H9 (cell line): ENCODE measurements around the gene LY6G5C. TPM values are rescaled to one million over a fixed set of nuclear protein-coding genes. Genes with fewer than 3 reads are reported as not detected.

Source experiments
- DNase-seq: peaks from one replicate; pipeline ENCODE4 v3.0.0-alpha.2; 2017
- H2AFZ ChIP-seq: one replicate; pipeline ENCODE4 v1.6.1; 2013; ENCODE audit warnings: mild to moderate bottlenecking, low read length, control low read depth, moderate library complexity
- H2AK5ac ChIP-seq: 2 replicates; pipeline ENCODE4 v1.6.1; 2013; ENCODE audit warnings: low read length, control low read depth, mixed read lengths; ENCODE audit not compliant: insufficient read length
- H2BK120ac ChIP-seq: one replicate; pipeline ENCODE4 v1.6.1; 2013; ENCODE audit warnings: low read depth, mild to moderate bottlenecking, low read length, control low read depth, inconsistent platforms; ENCODE audit not compliant: poor library complexity, severe bottlenecking
- H2BK12ac ChIP-seq: 2 replicates; pipeline ENCODE4 v1.6.1; 2013; ENCODE audit warnings: low read length, control low read depth, mixed read lengths, low read depth; ENCODE audit not compliant: insufficient read length
- H2BK15ac ChIP-seq: 2 replicates; pipeline ENCODE4 v1.6.1; 2013; ENCODE audit warnings: low read depth, low read length, control low read depth
- H2BK20ac ChIP-seq: one replicate; pipeline ENCODE4 v1.6.1; 2013; ENCODE audit warnings: low read depth, mild to moderate bottlenecking, low read length, control low read depth, inconsistent platforms; ENCODE audit not compliant: poor library complexity, severe bottlenecking
- H2BK5ac ChIP-seq: 2 replicates; pipeline ENCODE4 v1.6.1; 2013; ENCODE audit warnings: low read length, control low read depth, mixed read lengths; ENCODE audit not compliant: insufficient read length
- H3K14ac ChIP-seq: 2 replicates; pipeline ENCODE4 v1.6.1; 2013; ENCODE audit warnings: low read length, control low read depth; ENCODE audit not compliant: insufficient read depth
- H3K18ac ChIP-seq: 2 replicates; pipeline ENCODE4 v1.6.1; 2013; ENCODE audit warnings: low read depth, mild to moderate bottlenecking, mixed read lengths, low read length, control low read depth; ENCODE audit not compliant: insufficient read length
- H3K23ac ChIP-seq: 2 replicates; pipeline ENCODE4 v1.6.1; 2013; ENCODE audit warnings: low read length, control low read depth, mixed read lengths, low read depth; ENCODE audit not compliant: insufficient read length
- H3K23me2 ChIP-seq: 2 replicates; pipeline ENCODE4 v1.6.1; 2013; ENCODE audit warnings: low read depth, mild to moderate bottlenecking, mixed read lengths, low read length, control low read depth; ENCODE audit not compliant: insufficient read length, poor library complexity, severe bottlenecking
- H3K27ac ChIP-seq: 2 replicates; pipeline ENCODE4 v1.5.1; 2013; ENCODE audit warnings: low read length, control low read depth, mixed read lengths, low read depth; ENCODE audit not compliant: insufficient read length
- H3K27me3 ChIP-seq: 2 replicates; pipeline ENCODE4 v1.6.1; 2013; ENCODE audit warnings: low read length, control low read depth, inconsistent platforms; ENCODE audit not compliant: insufficient read depth
- H3K4ac ChIP-seq: 2 replicates; pipeline ENCODE4 v1.6.1; 2013; ENCODE audit warnings: low read depth, mild to moderate bottlenecking, control low read depth, inconsistent platforms, low read length, moderate library complexity
- H3K4me1 ChIP-seq: 2 replicates; pipeline ENCODE4 v1.6.1; 2013; ENCODE audit warnings: low read length, control low read depth, inconsistent platforms; ENCODE audit not compliant: insufficient read depth
- H3K4me2 ChIP-seq: 2 replicates; pipeline ENCODE4 v1.6.1; 2013; ENCODE audit warnings: low read length, control low read depth, mixed read lengths; ENCODE audit not compliant: insufficient read length, insufficient read depth
- H3K56ac ChIP-seq: 2 replicates; pipeline ENCODE4 v1.6.1; 2013; ENCODE audit warnings: low read depth, mild to moderate bottlenecking, mixed read lengths, low read length, control low read depth; ENCODE audit not compliant: insufficient read length
- H3K79me1 ChIP-seq: 2 replicates; pipeline ENCODE4 v1.6.1; 2013; ENCODE audit warnings: low read depth, mild to moderate bottlenecking, moderate library complexity, low read length, control low read depth, inconsistent platforms; ENCODE audit not compliant: insufficient read depth, poor library complexity, severe bottlenecking
- H3K79me2 ChIP-seq: 2 replicates; pipeline ENCODE4 v1.6.1; 2013; ENCODE audit warnings: low read length, control low read depth, inconsistent platforms; ENCODE audit not compliant: insufficient read depth
- H3K9ac ChIP-seq: 2 replicates; pipeline ENCODE4 v1.6.1; 2013; ENCODE audit warnings: low read length, control low read depth, mixed read lengths; ENCODE audit not compliant: insufficient read length; ENCODE audit errors: extremely low read depth
- H3K9me3 ChIP-seq: one replicate; pipeline ENCODE4 v1.6.1; 2013; ENCODE audit warnings: low read depth, low read length, inconsistent platforms; ENCODE audit not compliant: control insufficient read depth
- H3T11ph ChIP-seq: one replicate; pipeline ENCODE4 v1.6.1; 2013; ENCODE audit warnings: mild to moderate bottlenecking, low read length, control low read depth, inconsistent platforms
- H4K20me1 ChIP-seq: one replicate; pipeline ENCODE4 v1.6.1; 2013; ENCODE audit not compliant: control insufficient read depth, insufficient read length, insufficient read depth
- H4K5ac ChIP-seq: 2 replicates; pipeline ENCODE4 v1.6.1; 2013; ENCODE audit warnings: low read depth, mild to moderate bottlenecking, mixed read lengths, low read length, control low read depth; ENCODE audit not compliant: insufficient read length
- H4K8ac ChIP-seq: replicated peaks from 2 replicates; pipeline ENCODE4 v1.6.1; 2013; ENCODE audit warnings: low read length, control low read depth, mixed read lengths, low read depth; ENCODE audit not compliant: insufficient read length
- H4K91ac ChIP-seq: 2 replicates; pipeline ENCODE4 v1.6.1; 2013; ENCODE audit warnings: low read depth, mild to moderate bottlenecking, moderate library complexity, mixed read lengths, low read length, control low read depth; ENCODE audit not compliant: insufficient read length
- H3K27ac Mint-ChIP-seq, 3 experiments: 2 replicates in 2 of 3; 3 replicates in 1 of 3; pipeline ENCODE4 v1.8.0; 2020 to 2021; ENCODE audit warnings: mixed read lengths in 3 of 3, mild to moderate bottlenecking in 1 of 3, moderate library complexity in 1 of 3
- H3K27me3 Mint-ChIP-seq: 2 replicates; pipeline ENCODE4 v1.8.0; 2021; ENCODE audit warnings: low read depth, mild to moderate bottlenecking, moderate library complexity, mixed read lengths
- H3K36me3 Mint-ChIP-seq, 3 experiments: 2 replicates in 2 of 3; 3 replicates in 1 of 3; pipeline ENCODE4 v1.8.0; 2020 to 2021; ENCODE audit warnings: low read depth in 3 of 3, mixed read lengths in 3 of 3; ENCODE audit not compliant: insufficient read depth in 1 of 3
- H3K4me1 Mint-ChIP-seq, 2 experiments: 2 replicates each; pipeline ENCODE4 v1.8.0; 2020; ENCODE audit warnings: mixed read lengths in 2 of 2
- H3K4me3 Mint-ChIP-seq, 2 experiments: 2 replicates in 1 of 2; 3 replicates in 1 of 2; pipeline ENCODE4 v1.8.0; 2020 to 2021; ENCODE audit warnings: mild to moderate bottlenecking in 2 of 2, mixed read lengths in 2 of 2, moderate library complexity in 1 of 2
- H3K9me3 Mint-ChIP-seq, 2 experiments: 2 replicates in 1 of 2; 3 replicates in 1 of 2; pipeline ENCODE4 v1.8.0; 2020; ENCODE audit warnings: mild to moderate bottlenecking in 2 of 2, mixed read lengths in 2 of 2, moderate library complexity in 1 of 2
- WGBS: extraction: QIAGEN DNeasy Blood & Tissue Kit; methylation state at CpG from one replicate; pipeline ENCODE4 v1.1.7; 2013; ENCODE audit warnings: missing lambda C conversion rate, low lambda C conversion rate, mixed read lengths; ENCODE audit not compliant: insufficient read length; ENCODE audit errors: extremely low coverage; 5-methylcytosine and 5-hydroxymethylcytosine counted together
- total RNA-seq: library from RNA; stranded (reverse); gene quantifications from 2 replicates; pipeline ENCODE4 v1.2.1, GENCODE V29; 2021
- TF ChIP-seq, protein P1 (sequence below): fragments of 200-600 bp; sonication (generic); conservative IDR thresholded peaks from 3 replicates; pipeline ENCODE4 v1.8.0; 2021; ENCODE audit warnings: antibody characterized with exemption, mild to moderate bottlenecking

LY6G5C gene
- total RNA-seq, 1 experiment from 2014 or later: 2.2 TPM

DNA sequence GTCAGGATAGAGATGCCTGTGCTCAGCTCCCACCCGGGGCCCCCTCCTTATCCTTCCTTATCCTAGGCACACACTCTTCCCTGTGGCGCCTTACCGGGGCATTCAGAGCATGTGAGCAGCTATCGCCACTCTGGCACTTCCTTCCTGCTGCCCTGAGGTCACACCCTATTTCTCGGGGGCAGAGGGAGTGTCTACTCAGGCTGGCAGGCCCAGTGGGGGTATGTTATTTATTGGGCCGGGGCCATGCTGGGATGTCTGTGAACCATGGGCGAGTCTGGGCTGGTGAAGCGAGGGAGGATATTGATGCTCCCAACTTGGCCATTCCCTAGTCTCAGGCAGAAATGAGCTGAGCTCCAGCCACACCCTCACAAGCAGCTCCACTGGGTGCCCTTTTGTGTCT, 30.4 kb upstream of the LY6G5C start:
- Histone ChIP-seq H3K56ac (no peak overlapping the region), H3K23ac (no peak overlapping the region), H4K5ac (no peak overlapping the region), H3K14ac (no peak overlapping the region), H2BK15ac (no peak overlapping the region), H2AFZ (no peak overlapping the region), H2BK120ac (no peak overlapping the region), H3K9ac (no peak overlapping the region), H3K27me3 (no peaks in the 10 kb centered on the region), H3K79me1 (no peaks in the 10 kb centered on the region), H3K4me2 (no peak overlapping the region), H3K18ac (no peak overlapping the region), H2AK5ac (no peak overlapping the region), H3T11ph (no peak overlapping the region), H3K4me1 (peaks cover 5% of the 10 kb centered on the region; the same call in 1 of the 2 replicates), H2BK5ac (no peak overlapping the region), H3K27ac (no peak overlapping the region), H4K8ac (no peak overlapping the region), H3K79me2 (no peaks in the 10 kb centered on the region), H2BK20ac (no peak overlapping the region), H3K23me2 (no peaks in the 10 kb centered on the region), H4K20me1 (no peaks in the 10 kb centered on the region), H4K91ac (no peak overlapping the region), H3K4ac (no peak overlapping the region), H3K9me3 (no peaks in the 10 kb centered on the region), H2BK12ac (no peak overlapping the region)
- no CpG with 5 or more reads among the region's 8 CpGs for WGBS
- peaks cover 31 to 41% of the 10 kb centered on the region in 2 experiments for H3K4me1 Mint-ChIP-seq
- H3K4me3 Mint-ChIP-seq: no peak overlapping the region
- peak overlapping the region in 1 of 3 experiments; percentile 9; a peak in 1 of 7 replicates for H3K27ac Mint-ChIP-seq
- H3K36me3 Mint-ChIP-seq: no peaks in the 10 kb centered on the region
- H3K27me3 Mint-ChIP-seq: peaks cover 9% of the 10 kb centered on the region
- no peak for DNase-seq
- TF ChIP-seq, protein P1, sequence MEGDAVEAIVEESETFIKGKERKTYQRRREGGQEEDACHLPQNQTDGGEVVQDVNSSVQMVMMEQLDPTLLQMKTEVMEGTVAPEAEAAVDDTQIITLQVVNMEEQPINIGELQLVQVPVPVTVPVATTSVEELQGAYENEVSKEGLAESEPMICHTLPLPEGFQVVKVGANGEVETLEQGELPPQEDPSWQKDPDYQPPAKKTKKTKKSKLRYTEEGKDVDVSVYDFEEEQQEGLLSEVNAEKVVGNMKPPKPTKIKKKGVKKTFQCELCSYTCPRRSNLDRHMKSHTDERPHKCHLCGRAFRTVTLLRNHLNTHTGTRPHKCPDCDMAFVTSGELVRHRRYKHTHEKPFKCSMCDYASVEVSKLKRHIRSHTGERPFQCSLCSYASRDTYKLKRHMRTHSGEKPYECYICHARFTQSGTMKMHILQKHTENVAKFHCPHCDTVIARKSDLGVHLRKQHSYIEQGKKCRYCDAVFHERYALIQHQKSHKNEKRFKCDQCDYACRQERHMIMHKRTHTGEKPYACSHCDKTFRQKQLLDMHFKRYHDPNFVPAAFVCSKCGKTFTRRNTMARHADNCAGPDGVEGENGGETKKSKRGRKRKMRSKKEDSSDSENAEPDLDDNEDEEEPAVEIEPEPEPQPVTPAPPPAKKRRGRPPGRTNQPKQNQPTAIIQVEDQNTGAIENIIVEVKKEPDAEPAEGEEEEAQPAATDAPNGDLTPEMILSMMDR: no peak
- no peaks in the 10 kb centered on the region for H3K9me3 Mint-ChIP-seq
